GM12875 (cell line): ENCODE data around the gene NAV2.

Experiments
- H3K4me3 ChIP-seq: one replicate; pipeline ENCODE4 v1.5.1; 2011; ENCODE audit warnings: low read depth, low read length, control low read depth
- CTCF ChIP-seq: IDR thresholded peaks from 2 replicates; pipeline ENCODE4 v1.5.1; 2011; ENCODE audit warnings: low read depth, mild to moderate bottlenecking, control low read depth, inconsistent platforms, low read length, moderate library complexity, borderline replicate concordance; ENCODE audit not compliant: insufficient read depth

The NAV2 gene

GRCh38 chr11:19774817-19775580 is 62.4 kb downstream of the NAV2 start:
- TF ChIP-seq CTCF = no peak
- H3K4me3 ChIP-seq = no peak overlapping the region

- TF ChIP-seq CTCF = no peak
Observed at GRCh38 chr11:19775622-19776021, 63.0 kb downstream of the NAV2 start.

GRCh38 chr11:19777039-19777376 is 64.4 kb downstream of the NAV2 start:
- no peak for TF ChIP-seq CTCF
- peak overlapping the region; percentile 54 for H3K4me3 ChIP-seq

More at GRCh38 chr11:19775622-19776021, 63.0 kb downstream of the NAV2 start:
- H3K4me3 ChIP-seq = no peak overlapping the region

- no peak for TF ChIP-seq CTCF
- H3K4me3 ChIP-seq = peak overlapping the region; percentile 54
Observed at GRCh38 chr11:19777377-19778102, 64.9 kb downstream of the NAV2 start.

- TF ChIP-seq CTCF = no peak
- no peak overlapping the region for H3K4me3 ChIP-seq
Observed at GRCh38 chr11:19779740-19780139, 67.1 kb downstream of the NAV2 start.

GRCh38 chr11:19781351-19781750 is 68.7 kb downstream of the NAV2 start:
- no peak for TF ChIP-seq CTCF
- no peak overlapping the region for H3K4me3 ChIP-seq

GRCh38 chr11:19785265-19785664 is 72.6 kb downstream of the NAV2 start:
- no peak for TF ChIP-seq CTCF
- H3K4me3 ChIP-seq = no peak overlapping the region
